Measurements from ENCODE around the gene FIGLA. TPM values are rescaled to one million over a fixed set of nuclear protein-coding genes. Genes with fewer than 3 reads are reported as not detected.

The FIGLA gene
- total and polyA plus RNA-seq, 8 donors: not detected

DNA sequence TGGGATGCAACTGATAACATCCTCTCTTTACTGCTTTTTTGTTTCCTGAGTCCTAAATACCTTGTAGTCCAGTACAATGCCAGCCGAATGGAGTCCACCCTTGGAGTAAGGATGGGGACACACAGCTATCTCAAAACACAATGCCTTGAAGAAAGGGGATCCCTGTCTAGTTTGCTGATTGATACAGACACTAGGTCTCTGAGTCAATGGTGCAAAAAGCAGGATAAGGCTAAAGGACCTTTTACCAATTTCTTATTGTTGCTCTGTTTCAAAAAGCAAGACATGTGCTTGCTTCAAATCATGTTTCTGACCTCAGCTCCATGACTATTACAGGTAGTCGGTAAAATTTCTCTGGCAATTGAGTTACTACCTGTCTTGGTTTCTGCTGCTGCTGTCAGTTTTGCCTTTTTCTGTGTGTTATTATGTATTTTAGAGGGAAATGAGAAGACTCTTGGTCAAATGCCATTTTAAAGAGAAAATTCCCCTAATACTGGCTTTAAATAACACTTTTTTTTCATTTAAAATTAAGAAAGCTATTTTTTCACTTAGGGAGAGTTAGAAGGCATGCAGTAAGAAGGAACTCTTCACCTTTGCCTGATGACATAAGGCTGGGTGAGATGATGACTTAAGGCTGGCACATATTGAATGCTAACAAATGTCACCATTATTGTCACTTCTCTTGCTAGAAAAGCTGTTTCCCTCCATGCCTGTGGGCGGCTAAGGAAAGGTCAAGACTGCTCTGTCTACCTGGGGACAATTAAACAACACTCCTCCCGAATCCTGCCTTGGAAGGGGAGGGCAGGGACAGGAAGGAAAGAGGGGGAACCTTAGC is 4.9 kb upstream of the FIGLA start:
- ATAC-seq (no peak), DNase-seq (no peak)
- no peak overlapping the region for H3K4me3 ChIP-seq
- H3K27me3 ChIP-seq: peaks cover 15 to 17% of the 10 kb centered on the region in 2 donors
- H3K9me3 ChIP-seq: peaks cover 0 to 10% of the 10 kb centered on the region in 2 donors
- H3K27ac ChIP-seq: no peak overlapping the region
- no peaks in the 10 kb centered on the region for H3K36me3 ChIP-seq
- peaks cover 0 to 12% of the 10 kb centered on the region in 2 donors for H3K4me1 ChIP-seq
- TF ChIP-seq CTCF (IDR thresholded peaks at IDR 0.05): no peak
- intact Hi-C loops (cut with DNase I): loop anchor here in 1 of 2 donors (10.0 kb wide), 1 partner anchor 149 kb away; no protein-coding TSS in a partner anchor

- Histone ChIP-seq H3K4me1 (peaks cover 0 to 23% of the 10 kb centered on the region in 2 donors), H3K27me3 (peaks cover 31 to 37% of the 10 kb centered on the region in 2 donors), H3K27ac (no peak overlapping the region), H3K36me3 (no peaks in the 10 kb centered on the region), H3K4me3 (no peak overlapping the region), H3K9me3 (no peaks in the 10 kb centered on the region)
- no peak for TF ChIP-seq CTCF (IDR thresholded peaks at IDR 0.05)
- ATAC-seq (no peak), DNase-seq (no peak)
- intact Hi-C loops (cut with DNase I): loop anchor here in 1 of 2 donors (10.0 kb wide), 1 partner anchor 151 kb away; no protein-coding TSS in a partner anchor
These were observed 3.0 kb upstream of the FIGLA start for GRCh38 chr2:70793450-70793849.

- DNase-seq (peak; percentile 59 to 81 (median 66)), ATAC-seq (peak; percentile 95)
- Histone ChIP-seq H3K9me3 (no peaks in the 10 kb centered on the region), H3K27me3 (peaks cover 47 to 71% of the 10 kb centered on the region in 2 donors), H3K36me3 (no peaks in the 10 kb centered on the region), H3K4me3 (no peak overlapping the region), H3K4me1 (peaks cover 0 to 23% of the 10 kb centered on the region in 2 donors), H3K27ac (no peak overlapping the region)
- intact Hi-C loops (cut with DNase I): loop anchor here in 1 of 2 donors (5.0 to 10.0 kb wide), 2 partner anchors 137 to 155 kb away; no protein-coding TSS in a partner anchor
- peak; percentile 30 to 49 for TF ChIP-seq CTCF (IDR thresholded peaks at IDR 0.05)
These were observed 923 bp downstream of the FIGLA start for GRCh38 chr2:70789304-70790135.

- peak in 2 of 4 donors; percentile 22 to 60 for DNase-seq
These were observed 5.1 kb downstream of the FIGLA start for GRCh38 chr2:70785137-70785911.

More at GRCh38 chr2:70785137-70785911, 5.1 kb downstream of the FIGLA start:
- H3K36me3 ChIP-seq: no peaks in the 10 kb centered on the region
- intact Hi-C loops (cut with DNase I): loop anchor here in 1 of 2 donors (5.0 kb wide), 1 partner anchor 133 kb away; no protein-coding TSS in a partner anchor
- peak; percentile 73 for ATAC-seq
- no peak overlapping the region for H3K27ac ChIP-seq
- no peak overlapping the region for H3K4me3 ChIP-seq
- H3K9me3 ChIP-seq: no peaks in the 10 kb centered on the region
- H3K4me1 ChIP-seq: peaks cover 0 to 11% of the 10 kb centered on the region in 2 donors
- H3K27me3 ChIP-seq: peaks cover 31 to 58% of the 10 kb centered on the region in 2 donors
- TF ChIP-seq CTCF (IDR thresholded peaks at IDR 0.05): peak; percentile 8 to 27
